GM12873 (cell line): ENCODE measurements around the gene KIF3B.

Source experiments
- CTCF ChIP-seq: IDR thresholded peaks from 2 replicates; pipeline ENCODE4 v1.5.1; 2012; ENCODE audit warnings: low read depth, mild to moderate bottlenecking, moderate library complexity, low read length, control low read depth; ENCODE audit not compliant: insufficient read depth; ENCODE audit errors: missing control alignments

KIF3B gene

GRCh38 chr20:32316667-32317066, 39.2 kb downstream of the KIF3B start:
- TF ChIP-seq CTCF, result no peak

GRCh38 chr20:32319100-32319499, 41.6 kb downstream of the KIF3B start:
- TF ChIP-seq CTCF, result no peak

- TF ChIP-seq CTCF, result no peak
These were observed 42.9 kb downstream of the KIF3B start for GRCh38 chr20:32320305-32320704.

DNA sequence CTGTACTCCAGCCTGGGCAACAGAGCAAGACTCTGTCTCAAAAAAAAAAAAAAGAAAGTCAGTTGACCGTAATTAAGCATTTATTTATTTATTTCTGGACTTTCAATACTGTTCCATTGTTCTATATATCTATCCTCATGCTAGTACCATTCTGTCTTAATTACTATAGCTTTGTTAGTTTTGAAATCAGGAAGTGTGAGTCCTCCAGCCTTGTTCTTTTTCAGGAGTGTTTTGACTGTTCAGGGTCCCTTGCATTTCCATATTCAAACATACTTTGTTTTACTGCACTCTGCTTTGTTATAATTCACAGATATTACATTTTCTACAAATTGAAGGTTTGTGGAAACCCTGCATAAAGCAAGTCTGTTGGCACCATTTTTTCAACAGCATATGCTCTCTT, 43.9 kb downstream of the KIF3B start:
- no peak for TF ChIP-seq CTCF

DNA sequence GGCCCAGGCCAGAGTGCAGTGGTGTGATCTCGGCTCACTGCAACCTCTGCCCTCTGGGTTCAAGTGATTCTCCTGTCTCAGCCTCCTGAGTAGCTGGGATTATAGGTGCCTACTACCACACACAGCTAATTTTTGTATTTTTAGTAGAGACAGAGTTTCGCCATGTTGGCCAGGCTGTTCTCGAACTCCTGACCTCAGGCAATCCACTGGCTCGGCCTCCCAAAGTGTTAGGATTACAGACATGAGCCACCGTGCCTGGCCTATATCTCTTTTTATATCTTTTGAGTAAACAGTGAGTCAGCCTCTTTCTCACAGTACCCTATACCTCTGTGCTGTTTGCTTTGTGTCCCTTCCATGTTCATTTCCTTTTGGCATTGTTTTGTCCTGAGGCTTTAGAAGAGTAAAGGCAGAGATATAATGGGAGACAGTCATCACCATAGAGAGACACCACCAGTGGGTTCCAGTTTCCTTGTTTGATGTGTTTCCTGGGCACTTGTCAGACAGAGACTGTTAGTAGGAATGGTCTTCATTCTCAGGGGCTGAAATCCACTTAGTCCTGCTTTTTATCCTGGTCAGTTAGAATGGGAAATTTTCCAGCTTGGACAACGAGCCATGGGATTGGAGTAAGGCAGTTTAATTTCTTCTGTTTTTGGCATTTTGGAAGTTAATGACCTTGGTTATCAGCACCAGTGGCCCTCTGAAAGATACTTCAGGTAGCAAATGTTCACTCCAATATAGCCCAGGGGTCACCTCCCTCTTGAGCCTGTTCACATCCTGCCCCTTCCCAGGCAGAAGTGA, 48.5 kb downstream of the KIF3B start:
- TF ChIP-seq CTCF, result no peak

GRCh38 chr20:32326504-32326845, 49.0 kb downstream of the KIF3B start:
- TF ChIP-seq CTCF, result no peak

DNA sequence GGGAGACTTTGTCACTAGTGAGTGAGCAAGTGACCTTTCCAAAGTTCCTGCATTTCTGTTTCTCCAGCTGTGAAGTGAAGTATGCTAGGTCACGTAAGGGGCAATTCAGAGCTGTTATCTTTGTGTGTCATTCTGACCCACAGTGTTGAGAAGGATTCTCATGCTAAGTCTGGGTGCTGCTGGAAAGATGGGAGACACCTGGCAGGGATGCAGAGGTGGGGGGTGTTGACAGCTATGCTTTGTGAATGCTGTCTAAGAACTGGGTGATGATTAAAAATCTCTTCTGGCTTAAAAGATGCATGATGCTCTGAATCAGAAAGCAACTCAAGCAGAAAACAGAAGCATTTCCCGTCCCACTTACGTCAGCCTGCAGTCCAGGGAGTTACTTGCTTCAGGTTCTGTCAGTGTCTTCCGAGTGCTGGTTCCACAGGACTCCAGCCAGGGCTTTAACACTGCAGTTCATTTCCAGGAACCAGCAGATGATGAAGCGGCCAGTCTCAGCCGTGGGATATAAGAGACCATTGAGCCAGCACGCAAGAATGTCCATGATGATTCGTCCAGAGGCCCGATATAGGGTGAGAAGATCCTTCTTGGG, 49.7 kb downstream of the KIF3B start:
- no peak for TF ChIP-seq CTCF
